ENCODE results near the gene MTG2.

Gene MTG2

GRCh38 chr20:62170536-62170935, 12.3 kb upstream of the MTG2 start (continued):
- TF ChIP-seq, protein P1, sequence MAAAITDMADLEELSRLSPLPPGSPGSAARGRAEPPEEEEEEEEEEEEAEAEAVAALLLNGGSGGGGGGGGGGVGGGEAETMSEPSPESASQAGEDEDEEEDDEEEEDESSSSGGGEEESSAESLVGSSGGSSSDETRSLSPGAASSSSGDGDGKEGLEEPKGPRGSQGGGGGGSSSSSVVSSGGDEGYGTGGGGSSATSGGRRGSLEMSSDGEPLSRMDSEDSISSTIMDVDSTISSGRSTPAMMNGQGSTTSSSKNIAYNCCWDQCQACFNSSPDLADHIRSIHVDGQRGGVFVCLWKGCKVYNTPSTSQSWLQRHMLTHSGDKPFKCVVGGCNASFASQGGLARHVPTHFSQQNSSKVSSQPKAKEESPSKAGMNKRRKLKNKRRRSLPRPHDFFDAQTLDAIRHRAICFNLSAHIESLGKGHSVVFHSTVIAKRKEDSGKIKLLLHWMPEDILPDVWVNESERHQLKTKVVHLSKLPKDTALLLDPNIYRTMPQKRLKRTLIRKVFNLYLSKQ (tag by site-specific recombination; IDR thresholded peaks at IDR 0.05; ENCODE audit: borderline replicate concordance) = no peak

DNA sequence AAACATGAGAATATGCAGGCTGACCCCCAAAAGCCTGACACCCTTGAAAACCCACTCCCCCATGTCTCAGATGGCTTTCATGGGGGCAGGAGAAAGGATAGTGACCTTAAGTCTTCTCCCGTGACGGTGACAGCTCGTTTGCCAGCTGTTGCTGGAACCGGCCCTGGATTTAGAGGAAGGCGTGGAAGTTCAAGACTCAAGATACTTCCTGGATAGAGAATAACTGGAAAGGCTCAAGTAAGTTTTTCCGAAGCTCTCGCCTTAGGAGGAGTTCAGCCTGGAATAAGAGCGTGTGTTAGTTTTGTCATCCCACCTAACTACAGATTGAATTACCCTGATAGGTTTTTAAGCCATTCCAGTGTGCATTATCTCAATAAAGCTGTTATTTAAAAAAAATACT, 11.6 kb upstream of the MTG2 start:
- Histone ChIP-seq H3K36me3 (ENCODE audit: control insufficient read depth in 2 of 2, insufficient read depth in 1 of 2, low read length in 2 of 2) (peaks cover 0 to 47% of the 10 kb centered on the region in 2 experiments; a peak in 2 of 3 replicates), H3K4me3 (ENCODE audit: low read depth, low read length) (no peak overlapping the region), H3K4me1 (ENCODE audit: control insufficient read depth, insufficient read depth, low read length) (no peaks in the 10 kb centered on the region), H3K27ac (ENCODE audit: extremely low read depth, low read depth, low read length) (no peak overlapping the region), H3K9me3 (ENCODE audit: control insufficient read depth, insufficient read depth, low read depth, low read length) (no peaks in the 10 kb centered on the region)
- CTCF ChIA-PET = interaction anchor here (0.6 to 2.2 kb wide), 3 partner anchors 15 to 133 kb away, joined by 3 to 8 read pairs (median 3); no protein-coding TSS in a partner anchor
- TF ChIP-seq ZNF629 (tag by site-specific recombination; IDR thresholded peaks at IDR 0.05) (no peak), KLF9 (tag by site-specific recombination; IDR thresholded peaks at IDR 0.05; ENCODE audit: low read depth) (no peak), ZNF660 (tag by site-specific recombination; IDR thresholded peaks at IDR 0.05) (no peak), ZNF623 (tag by site-specific recombination; IDR thresholded peaks at IDR 0.05) (no peak), ZNF324 (tag by site-specific recombination; IDR thresholded peaks at IDR 0.05) (no peak), ZBTB21 (tag by site-specific recombination; IDR thresholded peaks at IDR 0.05) (no peak), ZNF76 (tag by site-specific recombination; IDR thresholded peaks at IDR 0.05; ENCODE audit: borderline replicate concordance, low read depth) (no peak)
- TF ChIP-seq, protein P2, sequence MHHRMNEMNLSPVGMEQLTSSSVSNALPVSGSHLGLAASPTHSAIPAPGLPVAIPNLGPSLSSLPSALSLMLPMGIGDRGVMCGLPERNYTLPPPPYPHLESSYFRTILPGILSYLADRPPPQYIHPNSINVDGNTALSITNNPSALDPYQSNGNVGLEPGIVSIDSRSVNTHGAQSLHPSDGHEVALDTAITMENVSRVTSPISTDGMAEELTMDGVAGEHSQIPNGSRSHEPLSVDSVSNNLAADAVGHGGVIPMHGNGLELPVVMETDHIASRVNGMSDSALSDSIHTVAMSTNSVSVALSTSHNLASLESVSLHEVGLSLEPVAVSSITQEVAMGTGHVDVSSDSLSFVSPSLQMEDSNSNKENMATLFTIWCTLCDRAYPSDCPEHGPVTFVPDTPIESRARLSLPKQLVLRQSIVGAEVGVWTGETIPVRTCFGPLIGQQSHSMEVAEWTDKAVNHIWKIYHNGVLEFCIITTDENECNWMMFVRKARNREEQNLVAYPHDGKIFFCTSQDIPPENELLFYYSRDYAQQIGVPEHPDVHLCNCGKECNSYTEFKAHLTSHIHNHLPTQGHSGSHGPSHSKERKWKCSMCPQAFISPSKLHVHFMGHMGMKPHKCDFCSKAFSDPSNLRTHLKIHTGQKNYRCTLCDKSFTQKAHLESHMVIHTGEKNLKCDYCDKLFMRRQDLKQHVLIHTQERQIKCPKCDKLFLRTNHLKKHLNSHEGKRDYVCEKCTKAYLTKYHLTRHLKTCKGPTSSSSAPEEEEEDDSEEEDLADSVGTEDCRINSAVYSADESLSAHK (tag by site-specific recombination; IDR thresholded peaks at IDR 0.05) = no peak
- TF ChIP-seq, protein P3, sequence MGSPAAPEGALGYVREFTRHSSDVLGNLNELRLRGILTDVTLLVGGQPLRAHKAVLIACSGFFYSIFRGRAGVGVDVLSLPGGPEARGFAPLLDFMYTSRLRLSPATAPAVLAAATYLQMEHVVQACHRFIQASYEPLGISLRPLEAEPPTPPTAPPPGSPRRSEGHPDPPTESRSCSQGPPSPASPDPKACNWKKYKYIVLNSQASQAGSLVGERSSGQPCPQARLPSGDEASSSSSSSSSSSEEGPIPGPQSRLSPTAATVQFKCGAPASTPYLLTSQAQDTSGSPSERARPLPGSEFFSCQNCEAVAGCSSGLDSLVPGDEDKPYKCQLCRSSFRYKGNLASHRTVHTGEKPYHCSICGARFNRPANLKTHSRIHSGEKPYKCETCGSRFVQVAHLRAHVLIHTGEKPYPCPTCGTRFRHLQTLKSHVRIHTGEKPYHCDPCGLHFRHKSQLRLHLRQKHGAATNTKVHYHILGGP (tag by site-specific recombination; IDR thresholded peaks at IDR 0.05) = no peak
- TF ChIP-seq, protein P4, sequence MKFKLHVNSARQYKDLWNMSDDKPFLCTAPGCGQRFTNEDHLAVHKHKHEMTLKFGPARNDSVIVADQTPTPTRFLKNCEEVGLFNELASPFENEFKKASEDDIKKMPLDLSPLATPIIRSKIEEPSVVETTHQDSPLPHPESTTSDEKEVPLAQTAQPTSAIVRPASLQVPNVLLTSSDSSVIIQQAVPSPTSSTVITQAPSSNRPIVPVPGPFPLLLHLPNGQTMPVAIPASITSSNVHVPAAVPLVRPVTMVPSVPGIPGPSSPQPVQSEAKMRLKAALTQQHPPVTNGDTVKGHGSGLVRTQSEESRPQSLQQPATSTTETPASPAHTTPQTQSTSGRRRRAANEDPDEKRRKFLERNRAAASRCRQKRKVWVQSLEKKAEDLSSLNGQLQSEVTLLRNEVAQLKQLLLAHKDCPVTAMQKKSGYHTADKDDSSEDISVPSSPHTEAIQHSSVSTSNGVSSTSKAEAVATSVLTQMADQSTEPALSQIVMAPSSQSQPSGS (tag by site-specific recombination; IDR thresholded peaks at IDR 0.05; ENCODE audit: low read depth) = no peak
- POLR2A ChIA-PET = no interaction called here

GRCh38 chr20:62172666-62173065, 10.2 kb upstream of the MTG2 start:
- no peaks in the 10 kb centered on the region for H3K9me3 ChIP-seq (ENCODE audit: control insufficient read depth, insufficient read depth, low read depth, low read length)
- ChIA-PET CTCF (interaction anchor here (0.7 kb wide), 1 partner anchor 232 kb away, joined by 3 read pairs; no protein-coding TSS in a partner anchor), POLR2A (no interaction called here)
- no peak overlapping the region for H3K27ac ChIP-seq (ENCODE audit: extremely low read depth, low read depth, low read length)
- H3K4me1 ChIP-seq (ENCODE audit: control insufficient read depth, insufficient read depth, low read length) = no peaks in the 10 kb centered on the region
- H3K36me3 ChIP-seq (ENCODE audit: control insufficient read depth in 2 of 2, insufficient read depth in 1 of 2, low read length in 2 of 2) = peaks cover 0 to 43% of the 10 kb centered on the region in 2 experiments; a peak in 2 of 3 replicates
- H3K4me3 ChIP-seq (ENCODE audit: low read depth, low read length) = no peak overlapping the region
- TF ChIP-seq ZNF791 (tag by site-specific recombination; IDR thresholded peaks at IDR 0.05) = no peak
- TF ChIP-seq ZNF48 (tag by site-specific recombination; IDR thresholded peaks at IDR 0.05) = no peak
- TF ChIP-seq ZNF140 (tag by site-specific recombination; IDR thresholded peaks at IDR 0.05) = no peak
- TF ChIP-seq, protein P5, sequence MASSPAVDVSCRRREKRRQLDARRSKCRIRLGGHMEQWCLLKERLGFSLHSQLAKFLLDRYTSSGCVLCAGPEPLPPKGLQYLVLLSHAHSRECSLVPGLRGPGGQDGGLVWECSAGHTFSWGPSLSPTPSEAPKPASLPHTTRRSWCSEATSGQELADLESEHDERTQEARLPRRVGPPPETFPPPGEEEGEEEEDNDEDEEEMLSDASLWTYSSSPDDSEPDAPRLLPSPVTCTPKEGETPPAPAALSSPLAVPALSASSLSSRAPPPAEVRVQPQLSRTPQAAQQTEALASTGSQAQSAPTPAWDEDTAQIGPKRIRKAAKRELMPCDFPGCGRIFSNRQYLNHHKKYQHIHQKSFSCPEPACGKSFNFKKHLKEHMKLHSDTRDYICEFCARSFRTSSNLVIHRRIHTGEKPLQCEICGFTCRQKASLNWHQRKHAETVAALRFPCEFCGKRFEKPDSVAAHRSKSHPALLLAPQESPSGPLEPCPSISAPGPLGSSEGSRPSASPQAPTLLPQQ (tag by site-specific recombination; IDR thresholded peaks at IDR 0.05) = no peak
- TF ChIP-seq ZFP69B (tag by site-specific recombination; IDR thresholded peaks at IDR 0.05) = no peak
- no peak for TF ChIP-seq SCRT2 (tag by site-specific recombination; IDR thresholded peaks at IDR 0.05)
- TF ChIP-seq ZNF776 (tag by site-specific recombination; IDR thresholded peaks at IDR 0.05; ENCODE audit: borderline replicate concordance) = no peak
- TF ChIP-seq, protein P6, sequence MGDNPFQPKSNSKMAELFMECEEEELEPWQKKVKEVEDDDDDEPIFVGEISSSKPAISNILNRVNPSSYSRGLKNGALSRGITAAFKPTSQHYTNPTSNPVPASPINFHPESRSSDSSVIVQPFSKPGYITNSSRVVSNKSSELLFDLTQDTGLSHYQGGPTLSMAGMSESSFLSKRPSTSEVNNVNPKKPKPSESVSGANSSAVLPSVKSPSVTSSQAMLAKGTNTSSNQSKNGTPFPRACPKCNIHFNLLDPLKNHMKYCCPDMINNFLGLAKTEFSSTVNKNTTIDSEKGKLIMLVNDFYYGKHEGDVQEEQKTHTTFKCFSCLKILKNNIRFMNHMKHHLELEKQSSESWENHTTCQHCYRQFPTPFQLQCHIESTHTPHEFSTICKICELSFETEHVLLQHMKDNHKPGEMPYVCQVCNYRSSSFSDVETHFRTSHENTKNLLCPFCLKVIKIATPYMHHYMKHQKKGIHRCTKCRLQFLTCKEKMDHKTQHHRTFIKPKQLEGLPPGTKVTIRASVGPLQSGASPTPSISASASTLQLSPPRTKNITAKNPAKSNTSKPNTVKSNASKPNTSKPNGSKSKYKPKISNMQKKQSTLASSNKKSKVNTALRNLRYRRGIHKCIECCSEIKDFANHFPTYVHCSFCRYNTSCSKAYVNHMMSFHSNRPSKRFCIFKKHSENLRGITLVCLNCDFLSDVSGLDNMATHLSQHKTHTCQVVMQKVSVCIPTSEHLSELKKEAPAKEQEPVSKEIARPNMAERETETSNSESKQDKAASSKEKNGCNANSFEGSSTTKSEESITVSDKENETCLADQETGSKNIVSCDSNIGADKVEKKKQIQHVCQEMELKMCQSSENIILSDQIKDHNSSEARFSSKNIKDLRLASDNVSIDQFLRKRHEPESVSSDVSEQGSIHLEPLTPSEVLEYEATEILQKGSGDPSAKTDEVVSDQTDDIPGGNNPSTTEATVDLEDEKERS (tag by site-specific recombination; IDR thresholded peaks at IDR 0.05) = no peak
- no peak for TF ChIP-seq TRIM28 (IDR thresholded peaks at IDR 0.05; ENCODE audit: borderline replicate concordance, low read length)
- TF ChIP-seq ZNF302 (tag by site-specific recombination; IDR thresholded peaks at IDR 0.05; ENCODE audit: low read depth) = no peak
- TF ChIP-seq ZNF211 (tag by site-specific recombination; IDR thresholded peaks at IDR 0.05; ENCODE audit: low read depth) = no peak
- TF ChIP-seq WT1 (tag by site-specific recombination; IDR thresholded peaks at IDR 0.05) = no peak
